ENCODE measurements around the gene KIF7. TPM values are rescaled to one million over a fixed set of nuclear protein-coding genes. Genes with fewer than 3 reads are reported as not detected.

KIF7 gene
- total and polyA plus RNA-seq, 2 of the 4 experiments (the other 2 are of a cell fraction): 5.0 to 9.0 TPM

DNA sequence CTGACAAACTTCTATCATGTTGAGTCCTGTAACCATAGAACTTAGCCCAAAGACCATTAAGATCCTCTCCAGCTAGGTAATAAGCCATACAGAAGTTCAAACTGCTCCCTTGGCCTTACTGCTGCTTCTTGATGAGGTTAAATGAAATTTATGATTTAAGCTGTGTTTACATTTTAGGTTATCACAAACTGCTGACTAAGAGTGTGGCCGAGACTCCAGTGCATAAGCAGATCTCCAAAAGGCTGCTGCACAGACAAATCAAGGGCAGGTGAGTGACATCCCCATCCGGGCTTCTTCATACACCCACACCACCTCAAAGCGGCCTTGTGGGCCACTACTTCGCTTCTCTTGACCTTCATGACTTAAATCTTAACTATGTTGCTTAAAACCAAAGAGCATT is 39.0 kb downstream of the KIF7 start:
- TF ChIP-seq CEBPB (IDR thresholded peaks at IDR 0.05; ENCODE audit: low read depth, low read length): no peak
- TF ChIP-seq MAFK (IDR thresholded peaks at IDR 0.05; ENCODE audit: low read depth, low read length): peak; percentile 40
- 100% methylated on average over 1 of the region's 4 CpGs; no CpG with 5 or more reads in 1 of the 2 experiments for WGBS, 2 experiments (ENCODE audit: extremely low coverage in 2 of 2, insufficient read length in 1 of 2)
- Histone ChIP-seq H3K27me3 (ENCODE audit: control insufficient read depth, insufficient read depth, low read length) (no peaks in the 10 kb centered on the region), H2BK20ac (ENCODE audit: low read depth, low read length) (no peak overlapping the region), H4K20me1 (ENCODE audit: insufficient read depth, low read length) (no peaks in the 10 kb centered on the region), H3K36me3 (ENCODE audit: control insufficient read depth, insufficient read depth, low read length) (peaks cover 6% of the 10 kb centered on the region), H3K23ac (ENCODE audit: low read depth, low read length) (no peak overlapping the region), H3K9me1 (ENCODE audit: insufficient read depth, low read length) (no peaks in the 10 kb centered on the region), H2BK120ac (ENCODE audit: low read depth, low read length) (no peak overlapping the region), H4K5ac (ENCODE audit: low read depth, low read length) (no peak overlapping the region), H3K18ac (ENCODE audit: low read depth, low read length) (no peak overlapping the region), H3K27ac (ENCODE audit: insufficient read depth, low read length) (no peak overlapping the region), H3K79me1 (ENCODE audit: low read depth in 1 of 2, low read length in 2 of 2) (peaks cover 8 to 9% of the 10 kb centered on the region in 2 experiments; a peak in 2 of 4 replicates), H3K9ac (ENCODE audit: low read depth, low read length) (no peak overlapping the region), H2BK15ac (ENCODE audit: low read depth, low read length) (no peak overlapping the region), H4K91ac (ENCODE audit: insufficient read depth, low read depth, low read length) (no peak overlapping the region), H3K4me3 (ENCODE audit: insufficient read depth, low read depth, low read length) (no peak overlapping the region), H2AK5ac (ENCODE audit: low read depth, low read length) (no peak overlapping the region), H3K4me2 (ENCODE audit: low read depth, low read length) (no peak overlapping the region), H2BK5ac (ENCODE audit: low read depth, low read length, poor library complexity, severe bottlenecking) (no peak overlapping the region), H3K56ac (ENCODE audit: extremely low read depth, insufficient read depth, low read length) (no peak overlapping the region), H3K9me3 (ENCODE audit: control insufficient read depth, insufficient read depth, low read length) (peaks cover 10% of the 10 kb centered on the region), H2AK9ac (replicated peaks; ENCODE audit: low read depth, low read length, poor library complexity) (no peak overlapping the region), H3K4me1 (ENCODE audit: control insufficient read depth, insufficient read depth, low read length) (no peaks in the 10 kb centered on the region), H3K14ac (replicated peaks; ENCODE audit: low read depth, low read length) (no peak overlapping the region), H2AFZ (replicated peaks; ENCODE audit: low read length, poor library complexity) (no peak overlapping the region), H3K4ac (ENCODE audit: low read depth, low read length) (no peak overlapping the region), H4K8ac (ENCODE audit: low read depth in 2 of 2, low read length in 2 of 2) (no peak overlapping the region)
- intact Hi-C loops (cut with micrococcal nuclease): no loop called here
- CTCF ChIA-PET: no interaction called here
- in situ Hi-C loops (cut with MboI; ENCODE audit: low sequenced_read_pairs): no loop called here
- no TSS peak for BruUV-seq (replicated peaks)
- POLR2A ChIA-PET (ENCODE audit: unreplicated experiment): interaction anchor here (0.5 kb wide), 1 partner anchor 15 kb away, joined by 5 read pairs; no protein-coding TSS in a partner anchor
- ATAC-seq (ENCODE audit: low read depth) (no peak), DNase-seq (no peak)
- dilution Hi-C loops (cut with HindIII; ENCODE audit: low sequenced_read_pairs, unreplicated experiment): no loop called here
